AG04450 (cell line): ENCODE measurements around the gene PLCB2. TPM values are rescaled to one million over a fixed set of nuclear protein-coding genes. Genes with fewer than 3 reads are reported as not detected.

Experiments
- CTCF ChIA-PET: fragments of 300-600, 350-600 bp; formaldehyde crosslinking; extraction: SDS; loops from one replicate; lab custom pipeline; 2022; ENCODE audit warnings: antibody characterized with exemption, inconsistent platforms; lab: Charles Lee
- POLR2A ChIA-PET: fragments of 350-600 bp; formaldehyde crosslinking; extraction: SDS; loops from one replicate; lab custom pipeline; 2021; ENCODE audit warnings: antibody characterized with exemption, inconsistent platforms; lab: Yijun Ruan, JAX
- DNase-seq: peaks from one replicate; pipeline ENCODE4 v3.0.0-alpha.2; 2011; ENCODE audit warnings: low read depth, low spot score
- H3K27ac ChIP-seq: one replicate; pipeline ENCODE4 v1.5.1; 2012; ENCODE audit warnings: low read depth, low read length, control low read depth
- H3K27me3 ChIP-seq: one replicate; pipeline ENCODE4 v1.6.0; 2012; ENCODE audit warnings: low read length; ENCODE audit not compliant: control insufficient read depth, insufficient read depth
- H3K4me3 ChIP-seq: 2 replicates; pipeline ENCODE4 v1.5.1; 2011; ENCODE audit warnings: mild to moderate bottlenecking, low read depth, low read length, control low read depth
- H3K9me3 ChIP-seq: 2 replicates; pipeline ENCODE4 v1.5.1; 2012; ENCODE audit warnings: low read length; ENCODE audit not compliant: control insufficient read depth, insufficient read depth
- polyA plus RNA-seq: library from polyadenylated mRNA; depleted of rRNA; stranded (reverse); fragments of >200 nt; gene quantifications from 2 replicates; pipeline ENCODE4 v1.2.3, GENCODE V29; 2011
- TF ChIP-seq, protein P1 (sequence below): IDR thresholded peaks from 2 replicates; pipeline ENCODE4 v1.5.1; 2011; ENCODE audit warnings: low read depth, low read length, control low read depth, inconsistent platforms

The PLCB2 gene
- polyA plus RNA-seq, 1 experiment = 0.24 TPM

GRCh38 chr15:40243126-40243810 is 64.5 kb downstream of the PLCB2 start:
- ChIA-PET CTCF (interaction anchor here (3.4 kb wide), 1 partner anchor 32 kb away, joined by 14 read pairs; no protein-coding TSS in a partner anchor), POLR2A (no interaction called here)
- no peaks in the 10 kb centered on the region for H3K9me3 ChIP-seq
- H3K27me3 ChIP-seq = peaks cover 30% of the 10 kb centered on the region
- TF ChIP-seq, protein P1, sequence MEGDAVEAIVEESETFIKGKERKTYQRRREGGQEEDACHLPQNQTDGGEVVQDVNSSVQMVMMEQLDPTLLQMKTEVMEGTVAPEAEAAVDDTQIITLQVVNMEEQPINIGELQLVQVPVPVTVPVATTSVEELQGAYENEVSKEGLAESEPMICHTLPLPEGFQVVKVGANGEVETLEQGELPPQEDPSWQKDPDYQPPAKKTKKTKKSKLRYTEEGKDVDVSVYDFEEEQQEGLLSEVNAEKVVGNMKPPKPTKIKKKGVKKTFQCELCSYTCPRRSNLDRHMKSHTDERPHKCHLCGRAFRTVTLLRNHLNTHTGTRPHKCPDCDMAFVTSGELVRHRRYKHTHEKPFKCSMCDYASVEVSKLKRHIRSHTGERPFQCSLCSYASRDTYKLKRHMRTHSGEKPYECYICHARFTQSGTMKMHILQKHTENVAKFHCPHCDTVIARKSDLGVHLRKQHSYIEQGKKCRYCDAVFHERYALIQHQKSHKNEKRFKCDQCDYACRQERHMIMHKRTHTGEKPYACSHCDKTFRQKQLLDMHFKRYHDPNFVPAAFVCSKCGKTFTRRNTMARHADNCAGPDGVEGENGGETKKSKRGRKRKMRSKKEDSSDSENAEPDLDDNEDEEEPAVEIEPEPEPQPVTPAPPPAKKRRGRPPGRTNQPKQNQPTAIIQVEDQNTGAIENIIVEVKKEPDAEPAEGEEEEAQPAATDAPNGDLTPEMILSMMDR = no peak
- H3K4me3 ChIP-seq = no peak overlapping the region
- DNase-seq = no peak
- no peak overlapping the region for H3K27ac ChIP-seq

- POLR2A ChIA-PET = no interaction called here
These were observed 65.1 kb downstream of the PLCB2 start for GRCh38 chr15:40242601-40243000.

DNA sequence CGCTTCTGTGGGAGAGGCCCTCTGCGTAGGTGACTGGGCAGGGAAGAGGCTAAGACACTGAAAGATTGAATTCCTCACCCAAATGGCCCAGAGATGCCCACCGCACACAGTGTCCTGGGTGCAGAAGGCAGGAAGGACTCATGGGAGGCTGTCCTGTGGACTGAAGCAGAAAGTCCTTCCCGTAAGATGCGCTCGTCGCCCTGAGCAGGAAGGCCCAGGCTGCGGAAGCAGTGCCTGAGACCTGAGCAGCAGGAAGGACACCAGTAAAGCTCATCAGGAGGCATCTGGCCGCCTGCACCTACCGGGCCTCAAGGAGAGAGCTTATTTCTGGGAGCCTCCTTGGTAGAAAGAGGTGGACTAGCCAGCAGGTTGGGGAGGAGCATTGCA is 65.5 kb downstream of the PLCB2 start:
- POLR2A ChIA-PET = no interaction called here
- no peak for DNase-seq

More at GRCh38 chr15:40242601-40243000, 65.1 kb downstream of the PLCB2 start:
- H3K27me3 ChIP-seq = peaks cover 25% of the 10 kb centered on the region
- TF ChIP-seq, protein P1 = no peak
- H3K4me3 ChIP-seq = no peak overlapping the region
- no peaks in the 10 kb centered on the region for H3K9me3 ChIP-seq
- CTCF ChIA-PET = no interaction called here
- no peak for DNase-seq
- H3K27ac ChIP-seq = no peak overlapping the region

DNA sequence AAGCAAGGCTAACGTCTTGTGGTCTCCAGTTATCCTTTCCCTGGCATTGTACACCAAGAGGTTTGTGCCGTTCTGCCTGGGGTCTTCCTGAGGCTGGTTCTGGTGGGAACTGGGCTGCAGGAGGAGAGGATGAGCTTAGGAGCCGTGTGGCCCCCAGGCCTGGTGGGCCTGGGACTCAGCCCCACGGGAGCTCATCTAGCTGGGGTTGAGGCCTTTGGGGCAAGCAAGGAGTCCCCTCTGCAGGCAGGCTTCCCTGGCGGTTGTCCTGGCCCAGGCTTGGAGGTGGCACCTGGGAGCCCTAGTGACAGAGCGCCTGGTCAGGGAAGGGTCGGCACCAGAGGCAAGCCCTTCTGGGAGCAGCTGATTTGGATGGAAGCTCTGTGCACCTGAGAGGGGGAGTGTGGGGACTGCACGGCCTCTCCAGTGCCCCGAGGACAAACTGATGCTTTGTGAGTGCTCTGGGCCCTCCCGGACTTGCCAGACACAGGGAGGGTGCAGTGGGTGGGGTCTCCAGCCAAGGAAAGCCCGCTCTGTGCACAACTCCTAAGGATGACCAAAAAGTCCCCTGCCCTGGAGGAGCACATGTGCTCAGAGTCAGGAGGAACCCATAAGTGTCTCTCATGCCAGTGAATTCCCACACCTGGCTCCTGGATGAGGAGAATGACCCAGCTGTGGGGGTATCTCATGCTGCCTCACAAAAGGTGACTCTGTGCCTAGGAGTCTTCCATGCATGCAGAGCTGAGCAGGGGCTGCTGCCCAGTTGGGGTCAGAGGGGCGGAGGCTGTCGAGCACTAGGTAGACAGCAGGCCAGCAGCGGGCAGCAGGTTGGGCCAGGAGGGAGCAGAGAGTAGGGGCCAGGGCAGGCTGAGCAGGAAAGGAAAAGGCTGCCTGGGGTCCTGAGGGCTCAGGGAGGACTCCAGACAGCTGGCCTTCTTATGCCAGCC is 66.2 kb downstream of the PLCB2 start:
- DNase-seq = no peak
- ChIA-PET POLR2A (no interaction called here), CTCF (interaction anchor here (1.8 kb wide), 1 partner anchor 33 kb away, joined by 6 read pairs; no protein-coding TSS in a partner anchor)
- peaks cover 16% of the 10 kb centered on the region for H3K27me3 ChIP-seq
- no peak overlapping the region for H3K4me3 ChIP-seq
- H3K27ac ChIP-seq = no peak overlapping the region
- no peaks in the 10 kb centered on the region for H3K9me3 ChIP-seq
- TF ChIP-seq, protein P1 = no peak

More for the DNA sequence above, 65.5 kb downstream of the PLCB2 start:
- H3K4me3 ChIP-seq = no peak overlapping the region
- no peak overlapping the region for H3K27ac ChIP-seq
- CTCF ChIA-PET = interaction anchor here (1.8 kb wide), 1 partner anchor 33 kb away, joined by 6 read pairs; no protein-coding TSS in a partner anchor
- peaks cover 21% of the 10 kb centered on the region for H3K27me3 ChIP-seq
- H3K9me3 ChIP-seq = no peaks in the 10 kb centered on the region
- TF ChIP-seq, protein P1 = no peak
